ENCODE measurements around the gene ZFYVE28.

ZFYVE28 gene

DNA sequence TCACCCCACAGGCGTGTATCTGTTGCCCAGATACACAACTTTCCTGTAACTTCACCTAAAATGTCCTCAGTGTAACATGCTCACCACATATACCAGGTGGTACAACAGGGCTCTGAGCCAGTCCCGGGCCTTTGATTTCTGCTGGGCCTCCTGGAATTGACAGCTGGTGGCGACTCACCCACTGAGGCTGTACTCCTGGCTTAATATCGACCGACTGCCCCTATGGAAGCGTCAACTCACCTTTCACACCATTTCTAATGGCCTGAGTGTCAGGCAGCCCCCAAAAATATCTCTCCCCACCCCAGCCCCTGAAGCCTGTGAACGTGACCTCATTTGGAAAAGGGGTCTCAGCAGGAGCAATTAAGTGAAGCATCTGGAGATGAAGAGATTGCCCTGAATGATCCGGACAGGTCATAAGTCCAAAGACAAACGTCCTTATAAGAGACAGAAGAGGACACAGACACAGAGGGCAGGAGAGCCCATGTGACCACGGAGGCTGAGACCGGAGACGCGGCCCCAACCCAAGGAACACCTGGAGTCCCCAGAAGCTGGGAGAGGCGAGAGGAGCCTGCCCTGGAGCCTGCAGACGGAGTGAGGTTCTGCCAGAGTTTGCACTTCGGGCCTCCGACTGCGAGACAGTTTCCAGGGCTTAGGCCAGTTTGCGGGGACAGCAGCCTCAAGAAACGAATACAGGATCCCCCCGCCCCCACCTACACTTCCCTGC, 144.0 kb downstream of the ZFYVE28 start:
- H3K27me3 Mint-ChIP-seq: no peaks in the 10 kb centered on the region
- no peak for ATAC-seq (replicated peaks)
- H3K4me3 Mint-ChIP-seq: no peak overlapping the region
- peaks cover 4 to 6% of the 10 kb centered on the region in 2 donors for H3K4me1 Mint-ChIP-seq (ENCODE audit: low read depth in 2 of 2)
- no peak for DNase-seq
- H3K36me3 Mint-ChIP-seq (ENCODE audit: insufficient read depth): peaks cover 5% of the 10 kb centered on the region
- H3K9me3 Mint-ChIP-seq: no peaks in the 10 kb centered on the region
- no peak overlapping the region for H3K27ac Mint-ChIP-seq

- Mint-ChIP-seq H3K4me3 (no peak overlapping the region), H3K36me3 (ENCODE audit: insufficient read depth) (peaks cover 5% of the 10 kb centered on the region), H3K27ac (no peak overlapping the region), H3K4me1 (ENCODE audit: low read depth in 2 of 2) (peaks cover 4 to 6% of the 10 kb centered on the region in 2 donors), H3K27me3 (no peaks in the 10 kb centered on the region), H3K9me3 (no peaks in the 10 kb centered on the region)
- no peak for ATAC-seq (replicated peaks)
- DNase-seq: no peak
These were observed 144.7 kb downstream of the ZFYVE28 start for GRCh38 chr4:2273657-2274319.

GRCh38 chr4:2273221-2273620, 145.2 kb downstream of the ZFYVE28 start:
- no peaks in the 10 kb centered on the region for H3K9me3 Mint-ChIP-seq
- H3K27ac Mint-ChIP-seq: no peak overlapping the region
- no peak overlapping the region for H3K4me3 Mint-ChIP-seq
- peaks cover 4 to 6% of the 10 kb centered on the region in 2 donors for H3K4me1 Mint-ChIP-seq (ENCODE audit: low read depth in 2 of 2)
- DNase-seq (no peak), ATAC-seq (replicated peaks) (no peak)
- no peaks in the 10 kb centered on the region for H3K27me3 Mint-ChIP-seq
- H3K36me3 Mint-ChIP-seq (ENCODE audit: insufficient read depth): peaks cover 5% of the 10 kb centered on the region

- no peak overlapping the region for H3K27ac Mint-ChIP-seq
- H3K4me1 Mint-ChIP-seq (ENCODE audit: low read depth in 2 of 2): peaks cover 3 to 6% of the 10 kb centered on the region in 2 donors
- peaks cover 5% of the 10 kb centered on the region for H3K36me3 Mint-ChIP-seq (ENCODE audit: insufficient read depth)
- ATAC-seq (replicated peaks): no peak
- no peaks in the 10 kb centered on the region for H3K9me3 Mint-ChIP-seq
- no peak overlapping the region for H3K4me3 Mint-ChIP-seq
- no peaks in the 10 kb centered on the region for H3K27me3 Mint-ChIP-seq
- no peak for DNase-seq
These were observed 145.7 kb downstream of the ZFYVE28 start for GRCh38 chr4:2272828-2273120.

GRCh38 chr4:2272026-2272827, 146.2 kb downstream of the ZFYVE28 start:
- peaks cover 0 to 6% of the 10 kb centered on the region in 2 donors for H3K4me1 Mint-ChIP-seq (ENCODE audit: low read depth in 2 of 2)
- H3K27me3 Mint-ChIP-seq: no peaks in the 10 kb centered on the region
- ATAC-seq (replicated peaks): no peak
- DNase-seq: no peak
- no peaks in the 10 kb centered on the region for H3K9me3 Mint-ChIP-seq
- H3K27ac Mint-ChIP-seq: no peak overlapping the region
- peaks cover 5% of the 10 kb centered on the region for H3K36me3 Mint-ChIP-seq (ENCODE audit: insufficient read depth)
- H3K4me3 Mint-ChIP-seq: no peak overlapping the region

- H3K27ac Mint-ChIP-seq: no peak overlapping the region
- no peak for ATAC-seq (replicated peaks)
These were observed 147.0 kb downstream of the ZFYVE28 start for GRCh38 chr4:2271279-2272025.

DNA sequence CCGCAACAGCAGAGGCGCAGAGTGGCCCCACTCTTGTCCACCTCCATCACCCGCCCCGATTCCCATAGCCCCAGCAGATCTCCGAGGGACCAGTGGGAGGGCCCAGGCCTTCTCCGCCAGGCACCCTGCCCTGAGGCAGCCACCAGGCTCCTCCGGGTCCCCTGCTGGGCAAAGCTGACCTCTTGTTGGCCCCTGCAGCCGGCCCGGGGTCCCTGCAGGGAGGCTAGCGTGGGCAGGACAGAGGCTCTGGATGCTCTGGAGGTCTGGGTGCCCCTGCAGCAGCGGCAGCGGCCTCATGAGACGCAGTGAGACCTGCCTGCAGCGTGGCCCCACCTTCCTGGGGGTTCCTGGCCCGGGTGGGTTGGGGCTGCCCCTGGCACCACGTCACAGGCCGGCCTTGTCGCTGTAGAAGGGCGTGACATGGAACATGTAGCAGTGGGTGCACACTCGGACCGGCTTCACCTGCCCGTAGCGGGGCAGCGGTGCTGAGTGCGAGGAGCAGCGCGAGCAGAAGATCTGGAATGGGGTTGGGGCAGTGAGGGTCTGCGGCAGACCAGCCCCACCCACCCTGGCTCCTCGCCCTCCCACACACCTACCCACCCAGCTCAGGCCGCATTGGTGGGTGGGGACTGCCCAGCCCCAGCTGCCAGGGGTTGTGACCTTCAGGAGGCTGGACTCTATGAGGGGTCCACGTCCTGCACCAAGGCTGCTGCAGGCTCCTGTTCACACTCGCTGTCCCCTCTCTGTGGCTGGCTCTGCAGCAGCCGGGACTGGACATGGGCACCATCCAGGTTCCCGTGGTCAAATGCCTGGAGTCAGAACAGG, 147.9 kb downstream of the ZFYVE28 start:
- peaks cover 0 to 9% of the 10 kb centered on the region in 2 donors for H3K4me1 Mint-ChIP-seq (ENCODE audit: low read depth in 2 of 2)
- H3K4me3 Mint-ChIP-seq: no peak overlapping the region
- no peaks in the 10 kb centered on the region for H3K27me3 Mint-ChIP-seq
- DNase-seq: no peak
- no peaks in the 10 kb centered on the region for H3K9me3 Mint-ChIP-seq
- no peak overlapping the region for H3K27ac Mint-ChIP-seq
- peaks cover 13% of the 10 kb centered on the region for H3K36me3 Mint-ChIP-seq (ENCODE audit: insufficient read depth)
- ATAC-seq (replicated peaks): no peak

More at GRCh38 chr4:2271279-2272025, 147.0 kb downstream of the ZFYVE28 start:
- Mint-ChIP-seq H3K4me1 (ENCODE audit: low read depth in 2 of 2) (peaks cover 0 to 6% of the 10 kb centered on the region in 2 donors), H3K27me3 (no peaks in the 10 kb centered on the region), H3K36me3 (ENCODE audit: insufficient read depth) (peaks cover 9% of the 10 kb centered on the region), H3K9me3 (no peaks in the 10 kb centered on the region), H3K4me3 (no peak overlapping the region)
- no peak for DNase-seq

- ATAC-seq (replicated peaks) (no peak), DNase-seq (no peak)
- H3K27ac Mint-ChIP-seq: peak overlapping the region in 1 of 2 donors; percentile 64
- no peak overlapping the region for H3K4me3 Mint-ChIP-seq
- H3K27me3 Mint-ChIP-seq: no peaks in the 10 kb centered on the region
- H3K9me3 Mint-ChIP-seq: no peaks in the 10 kb centered on the region
- peaks cover 0 to 9% of the 10 kb centered on the region in 2 donors for H3K4me1 Mint-ChIP-seq (ENCODE audit: low read depth in 2 of 2)
- H3K36me3 Mint-ChIP-seq (ENCODE audit: insufficient read depth): peaks cover 17% of the 10 kb centered on the region
These were observed 148.8 kb downstream of the ZFYVE28 start for GRCh38 chr4:2269618-2270163.

GRCh38 chr4:2269206-2269531, 149.3 kb downstream of the ZFYVE28 start:
- DNase-seq (no peak), ATAC-seq (replicated peaks) (no peak)
- Mint-ChIP-seq H3K36me3 (ENCODE audit: insufficient read depth) (peaks cover 19% of the 10 kb centered on the region), H3K27ac (peak overlapping the region in 1 of 2 donors; percentile 64), H3K27me3 (no peaks in the 10 kb centered on the region), H3K9me3 (no peaks in the 10 kb centered on the region), H3K4me1 (ENCODE audit: low read depth in 2 of 2) (peaks cover 0 to 9% of the 10 kb centered on the region in 2 donors), H3K4me3 (no peak overlapping the region)

GRCh38 chr4:2268357-2269205, 149.9 kb downstream of the ZFYVE28 start:
- Mint-ChIP-seq H3K4me1 (ENCODE audit: low read depth in 2 of 2) (peaks cover 0 to 9% of the 10 kb centered on the region in 2 donors), H3K36me3 (ENCODE audit: insufficient read depth) (peaks cover 20% of the 10 kb centered on the region), H3K27ac (no peak overlapping the region), H3K9me3 (no peaks in the 10 kb centered on the region), H3K27me3 (no peaks in the 10 kb centered on the region), H3K4me3 (no peak overlapping the region)
- ATAC-seq (replicated peaks) (no peak), DNase-seq (no peak)

GRCh38 chr4:2267841-2268240, 150.6 kb downstream of the ZFYVE28 start:
- H3K36me3 Mint-ChIP-seq (ENCODE audit: insufficient read depth): peaks cover 26% of the 10 kb centered on the region
- no peak for DNase-seq
- no peaks in the 10 kb centered on the region for H3K27me3 Mint-ChIP-seq
- no peak for ATAC-seq (replicated peaks)
- H3K4me1 Mint-ChIP-seq (ENCODE audit: low read depth in 2 of 2): peaks cover 0 to 6% of the 10 kb centered on the region in 2 donors
- no peak overlapping the region for H3K4me3 Mint-ChIP-seq
- no peak overlapping the region for H3K27ac Mint-ChIP-seq
- H3K9me3 Mint-ChIP-seq: no peaks in the 10 kb centered on the region

- no peaks in the 10 kb centered on the region for H3K9me3 Mint-ChIP-seq
- DNase-seq: no peak
- H3K27ac Mint-ChIP-seq: peak overlapping the region in 1 of 2 donors; percentile 38
- no peaks in the 10 kb centered on the region for H3K27me3 Mint-ChIP-seq
- H3K4me3 Mint-ChIP-seq: no peak overlapping the region
- peaks cover 27% of the 10 kb centered on the region for H3K36me3 Mint-ChIP-seq (ENCODE audit: insufficient read depth)
- ATAC-seq (replicated peaks): no peak
- peaks cover 0 to 4% of the 10 kb centered on the region in 2 donors for H3K4me1 Mint-ChIP-seq (ENCODE audit: low read depth in 2 of 2)
These were observed 151.1 kb downstream of the ZFYVE28 start for GRCh38 chr4:2267320-2267811.
